IPS DF 19.7 (cell line): ENCODE results near the gene ADGRG3.

Experiments
- DNase-seq: peaks from one replicate; pipeline ENCODE4 v3.0.0-alpha.2; 2013; ENCODE audit warnings: low read depth, low spot score

ADGRG3 gene

DNA sequence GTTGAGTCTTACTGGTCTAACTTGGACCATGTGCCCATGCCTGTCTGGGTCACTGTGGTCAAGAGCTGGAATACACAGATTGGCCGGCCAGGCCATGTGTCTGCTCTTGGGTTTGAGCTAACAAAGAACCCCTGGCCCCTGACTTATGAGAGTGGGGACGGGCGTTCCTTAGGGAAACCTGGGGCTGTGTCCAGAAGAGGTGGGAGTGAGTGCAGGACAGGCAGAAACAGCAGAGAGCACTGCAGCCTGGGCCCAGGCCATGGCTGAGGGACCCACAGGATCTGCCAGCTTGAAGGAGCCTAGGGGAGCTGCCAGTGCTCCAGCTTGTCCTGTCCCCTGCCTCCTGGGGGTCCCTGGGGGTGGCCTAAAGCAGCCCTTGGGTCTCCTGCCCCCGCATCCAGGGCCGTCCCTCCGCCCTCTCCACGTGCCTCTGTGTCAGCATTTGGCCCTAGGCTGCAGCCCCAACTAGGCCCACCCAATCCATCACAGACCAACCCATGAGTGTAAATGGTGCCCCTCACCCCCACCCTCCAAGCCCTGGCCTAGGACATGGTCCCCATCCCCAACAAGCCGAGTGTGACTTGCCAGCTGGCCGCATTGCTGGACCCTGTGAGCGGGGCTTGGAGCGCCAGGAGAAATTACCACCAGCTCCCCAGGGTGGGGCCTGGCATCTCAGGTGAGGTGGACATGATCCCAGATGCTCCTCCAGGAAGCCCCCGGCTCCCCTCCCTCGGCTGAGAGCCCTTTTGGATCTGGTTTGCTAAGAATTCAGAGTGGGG lies 14.0 kb downstream of the ADGRG3 start:
- no peak for DNase-seq

DNA sequence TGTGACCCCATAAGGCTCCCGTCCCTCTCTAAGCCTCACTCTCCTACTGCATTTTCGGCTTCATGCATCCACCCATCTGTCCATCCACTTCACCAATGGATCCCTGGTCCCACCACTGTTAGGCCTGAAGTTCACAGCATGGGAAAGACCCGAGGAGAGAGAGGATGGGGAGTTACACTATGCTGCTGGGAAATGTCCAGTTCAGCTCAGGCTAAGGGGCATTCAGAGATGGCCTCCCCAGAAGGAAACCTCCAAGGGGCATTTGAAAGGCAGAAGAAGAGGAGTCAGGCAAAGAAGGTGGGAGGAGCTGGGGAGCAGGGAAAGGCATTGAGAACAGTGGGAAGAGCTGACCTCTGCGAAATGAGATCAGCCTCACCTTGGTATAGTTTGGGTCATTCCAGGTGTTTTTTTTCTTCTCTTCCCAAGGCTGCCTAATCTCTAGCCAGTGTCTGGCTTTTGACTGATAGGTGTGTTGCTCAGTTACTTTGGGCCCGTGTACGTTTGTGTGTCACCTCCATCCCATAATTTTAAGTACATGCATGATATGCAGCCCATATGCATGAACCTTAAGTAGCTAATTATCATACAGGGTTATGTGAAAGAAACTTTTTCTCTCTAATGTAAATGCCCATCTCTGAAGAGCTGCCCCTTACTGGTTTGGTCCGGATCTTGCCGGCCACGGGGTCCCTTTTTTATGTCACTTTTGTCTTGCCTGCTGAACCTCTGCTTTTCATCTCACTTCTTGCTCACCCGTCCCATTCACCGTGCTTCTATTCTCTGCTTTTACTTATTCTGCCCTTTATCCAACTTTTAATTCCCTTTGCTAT lies 14.9 kb downstream of the ADGRG3 start:
- DNase-seq: no peak

GRCh38 chr16:57683636-57684545 lies 15.8 kb downstream of the ADGRG3 start:
- DNase-seq: no peak

DNA sequence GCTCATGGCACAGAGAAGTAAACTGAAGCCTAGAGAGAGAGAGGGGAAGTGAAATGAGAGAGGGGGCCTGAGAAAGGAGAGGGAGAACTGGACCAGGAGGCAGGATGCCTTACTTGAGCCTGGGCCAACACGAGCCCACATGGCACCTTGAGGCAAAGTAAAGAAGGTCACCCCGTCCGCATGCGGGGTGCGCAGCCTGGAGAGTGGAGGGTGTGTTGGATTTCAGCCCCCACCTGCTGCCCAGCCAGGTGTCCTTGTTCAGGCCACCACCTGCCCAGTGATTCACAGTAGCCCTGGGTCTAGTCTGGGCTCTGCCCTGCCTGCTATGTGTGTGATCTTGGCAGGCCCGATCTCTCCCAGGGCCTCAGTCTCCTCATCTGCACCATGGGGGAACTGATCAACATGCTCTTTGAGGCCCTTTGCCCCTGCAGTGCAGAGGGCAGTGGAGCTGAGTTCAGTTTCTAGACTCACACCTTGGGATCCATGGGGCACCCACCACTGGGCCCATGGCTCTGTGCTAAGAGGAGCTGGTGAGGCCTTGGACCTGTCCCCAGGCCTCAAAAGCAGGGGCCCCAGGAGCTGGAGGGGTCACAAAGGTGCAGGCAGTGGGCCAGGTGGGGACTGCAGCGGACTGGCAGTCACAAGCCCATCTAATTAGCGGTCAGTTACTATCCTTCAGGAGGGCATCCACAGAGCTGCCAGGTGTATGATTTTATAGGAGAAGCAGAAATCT lies 16.7 kb downstream of the ADGRG3 start:
- DNase-seq: no peak

DNA sequence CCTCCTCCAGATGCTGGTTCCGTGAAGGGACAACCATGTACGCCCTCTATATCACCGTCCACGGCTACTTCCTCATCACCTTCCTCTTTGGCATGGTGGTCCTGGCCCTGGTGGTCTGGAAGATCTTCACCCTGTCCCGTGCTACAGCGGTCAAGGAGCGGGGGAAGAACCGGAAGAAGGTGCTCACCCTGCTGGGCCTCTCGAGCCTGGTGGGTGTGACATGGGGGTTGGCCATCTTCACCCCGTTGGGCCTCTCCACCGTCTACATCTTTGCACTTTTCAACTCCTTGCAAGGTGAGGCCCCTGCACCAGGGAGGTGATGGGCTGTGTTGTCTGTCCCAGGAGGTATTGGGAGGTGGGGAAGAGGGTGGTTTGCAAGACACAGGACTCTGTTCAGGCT lies 17.5 kb downstream of the ADGRG3 start:
- no peak for DNase-seq

DNA sequence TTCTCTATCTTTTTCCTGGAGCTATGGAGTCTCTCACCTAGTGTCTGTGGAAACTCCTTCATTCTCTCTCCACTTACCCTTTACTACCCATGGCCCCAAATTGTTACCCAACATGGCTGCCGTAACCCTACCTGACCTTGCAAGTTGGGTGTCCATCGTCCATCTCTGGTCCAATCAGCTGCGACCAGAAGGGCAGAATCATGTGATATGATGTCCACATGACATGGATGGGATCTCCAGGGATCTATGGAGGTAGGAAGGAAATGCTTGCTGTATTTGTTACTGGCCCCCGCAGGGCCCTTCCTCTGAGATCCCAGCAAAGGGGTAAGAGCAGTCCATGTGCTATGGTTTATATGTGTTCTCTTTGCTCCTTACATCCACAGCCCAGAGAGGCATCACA lies 18.5 kb downstream of the ADGRG3 start:
- DNase-seq: no peak

DNA sequence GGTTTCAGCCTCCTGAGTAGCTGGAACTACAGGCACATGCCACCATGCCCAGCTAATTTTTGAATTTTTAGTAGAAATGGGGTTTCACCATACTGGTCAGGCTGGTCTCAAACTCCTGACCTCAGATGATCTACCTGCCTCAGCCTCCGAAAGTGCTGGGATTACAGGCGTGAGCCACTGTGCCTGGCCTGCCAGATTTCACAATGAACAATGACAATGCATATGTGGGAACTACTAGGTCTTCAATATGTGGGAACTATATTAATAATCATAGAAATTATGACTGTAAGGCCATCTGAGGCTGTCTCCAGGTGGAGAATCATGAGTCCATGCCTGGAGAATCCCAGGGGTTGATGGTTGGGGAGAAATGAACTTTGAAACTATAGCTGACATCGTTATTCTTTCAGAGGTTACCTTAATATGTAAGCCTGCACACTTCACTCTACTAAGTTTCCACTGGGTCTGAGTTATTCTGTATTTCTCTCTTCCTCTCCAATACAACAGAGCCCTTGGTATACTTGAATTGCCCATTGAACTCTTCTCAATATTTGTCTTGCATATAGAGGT lies 19.3 kb downstream of the ADGRG3 start:
- no peak for DNase-seq

- no peak for DNase-seq
These were observed 20.4 kb downstream of the ADGRG3 start for GRCh38 chr16:57688487-57688986.

DNA sequence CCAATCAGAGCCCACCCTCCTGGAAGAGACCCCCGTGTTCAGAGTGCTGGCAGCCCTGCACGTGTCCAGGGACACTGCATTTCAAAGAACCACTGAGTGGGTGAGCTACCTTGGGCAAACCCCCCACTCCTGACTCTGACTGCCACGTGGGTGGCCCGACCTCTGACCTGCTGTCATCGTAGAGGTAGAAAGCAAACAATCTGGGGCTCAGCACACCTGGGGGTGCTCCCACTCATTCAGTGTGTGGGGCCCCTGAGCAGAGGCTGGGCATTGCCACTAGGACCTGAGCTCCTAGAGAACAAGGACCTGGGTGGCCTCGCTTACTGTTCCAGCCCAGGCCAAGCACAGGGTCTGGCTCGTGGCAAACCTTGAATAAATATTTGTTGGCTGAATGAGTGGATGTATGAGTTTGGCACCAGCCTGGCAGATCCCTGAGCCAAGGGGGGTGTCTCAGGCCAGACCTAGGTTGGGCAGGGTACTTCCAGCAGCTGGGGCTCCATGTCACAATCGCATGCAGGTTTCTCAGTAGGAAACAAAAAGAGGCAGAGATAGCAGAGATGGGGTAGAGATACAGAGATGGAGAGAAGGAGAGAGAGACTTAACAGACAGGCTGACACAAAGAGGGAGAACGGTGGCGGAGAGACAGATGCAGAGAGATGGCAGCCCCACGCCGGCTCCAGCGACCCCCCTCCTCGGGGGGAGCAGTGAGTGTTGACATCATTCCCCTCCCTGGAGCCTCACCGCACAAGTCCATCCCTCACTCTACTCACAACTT lies 21.1 kb downstream of the ADGRG3 start:
- DNase-seq: no peak

DNA sequence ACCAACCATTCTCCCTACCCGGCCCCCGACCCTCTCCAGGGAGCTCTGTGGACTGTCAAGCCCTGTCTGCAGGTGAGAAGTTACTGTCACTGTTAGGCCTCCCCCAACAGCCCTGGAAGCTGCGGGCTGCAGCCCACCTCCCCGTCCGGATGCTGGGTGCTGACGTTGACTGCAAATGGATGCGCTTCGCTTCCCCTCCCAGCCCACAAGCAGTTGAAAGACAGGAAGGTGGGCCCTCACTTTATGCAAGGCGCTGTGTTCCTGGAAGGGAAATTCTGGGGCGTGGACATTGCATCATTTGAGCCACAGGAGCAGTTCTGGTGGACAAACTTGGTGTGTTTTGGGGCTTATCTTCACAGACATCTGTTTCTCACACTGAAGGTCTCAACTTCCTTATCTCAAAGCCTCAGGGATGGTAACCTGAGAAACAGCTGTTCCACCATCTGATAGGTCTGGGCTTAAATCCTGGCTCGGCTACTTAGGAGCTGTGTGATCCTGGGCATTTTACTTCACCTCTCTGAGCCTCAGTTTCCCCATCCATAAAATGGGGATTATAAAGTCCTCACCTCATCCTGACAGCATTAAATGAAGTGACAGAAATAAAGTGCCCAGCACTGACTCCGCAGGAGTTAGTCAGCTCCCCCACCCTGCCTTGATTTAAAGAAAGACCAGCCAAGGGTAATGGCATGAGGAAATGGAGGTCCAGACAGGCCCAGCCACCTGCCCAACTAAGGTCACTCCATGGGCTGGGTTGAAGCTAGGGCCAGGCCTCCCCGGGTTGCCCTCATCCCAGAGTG lies 21.9 kb downstream of the ADGRG3 start:
- DNase-seq: no peak

DNA sequence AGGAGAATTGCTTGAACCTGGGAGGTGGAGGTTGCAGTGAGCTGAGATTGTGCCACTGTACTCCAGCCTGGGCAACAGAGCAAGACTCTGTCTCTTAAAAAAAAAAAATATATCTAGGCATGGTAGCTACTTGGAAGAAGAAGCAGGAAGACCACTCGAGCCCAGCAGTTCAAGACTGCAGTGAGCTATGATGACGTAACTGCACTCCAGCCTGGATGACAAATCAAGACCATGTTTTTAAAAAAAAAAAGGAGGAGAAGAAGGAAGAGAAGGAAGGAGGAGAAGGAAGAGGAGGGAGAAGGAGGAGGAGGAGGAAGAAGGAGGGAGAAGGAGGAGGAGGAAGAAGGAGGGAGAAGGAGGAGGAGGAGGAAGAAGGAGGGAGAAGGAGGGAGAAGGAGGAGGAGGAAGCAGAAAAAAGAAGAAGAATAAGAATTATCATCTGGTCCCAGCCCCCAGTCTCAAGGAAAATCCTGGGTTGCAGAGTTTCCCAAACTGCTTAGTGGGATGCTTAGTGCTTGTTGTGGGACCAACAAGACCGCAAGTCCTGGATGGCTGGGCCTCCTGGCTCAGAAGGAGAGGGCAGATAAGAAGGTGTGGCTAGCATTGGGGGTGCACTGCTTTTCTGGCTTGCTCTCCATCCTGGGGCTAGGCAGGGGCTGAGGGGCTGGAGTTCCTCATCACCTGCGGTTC lies 22.8 kb downstream of the ADGRG3 start:
- DNase-seq: no peak

GRCh38 chr16:57692636-57693035 lies 24.5 kb downstream of the ADGRG3 start:
- DNase-seq: no peak

GRCh38 chr16:57693550-57693949 lies 25.4 kb downstream of the ADGRG3 start:
- no peak for DNase-seq

GRCh38 chr16:57694231-57694724 lies 26.2 kb downstream of the ADGRG3 start:
- no peak for DNase-seq

GRCh38 chr16:57694725-57695679 lies 26.9 kb downstream of the ADGRG3 start, which contains the start of gene DRC7:
DRC7 (plus strand) TSS chr16:57694806; CDS start chr16:57697950, 3,144 bp downstream.
- DNase-seq: peak; percentile 50

- no peak for DNase-seq
These were observed 27.6 kb downstream of the ADGRG3 start for GRCh38 chr16:57695680-57696069.

DNA sequence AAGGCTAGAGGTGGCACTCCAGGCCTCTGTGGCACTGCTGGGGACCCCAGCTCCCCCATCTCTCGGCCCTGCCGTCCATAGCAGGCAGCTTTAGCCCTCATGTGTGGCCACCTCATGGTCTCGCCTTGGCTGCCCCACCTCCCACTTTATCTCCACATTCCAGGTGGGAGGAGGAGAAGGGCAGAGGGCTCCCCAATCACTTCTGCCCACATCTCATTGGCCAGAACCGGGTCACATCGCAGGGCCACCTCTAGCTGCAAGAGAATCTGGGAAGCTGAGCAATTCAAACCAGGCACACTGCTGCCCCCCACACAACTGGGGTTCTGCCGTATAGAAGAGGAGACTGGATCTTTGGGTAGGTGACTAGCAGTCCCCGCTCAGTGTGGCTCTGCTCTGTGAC lies 28.1 kb downstream of the ADGRG3 start:
- no peak for DNase-seq
